Pons (tissue), 1 donor: Measurements from ENCODE around the gene NACC2.
"Not testable (repeated sequence)": the region's sequence is repeated elsewhere in the genome, so short reads cannot be mapped to it uniquely, and the experiment has no call there.

Experiments
- DNase-seq: peaks from one replicate; pipeline ENCODE4 v3.0.0-alpha.2; 2016; ENCODE audit warnings: low spot score

The NACC2 gene

DNA sequence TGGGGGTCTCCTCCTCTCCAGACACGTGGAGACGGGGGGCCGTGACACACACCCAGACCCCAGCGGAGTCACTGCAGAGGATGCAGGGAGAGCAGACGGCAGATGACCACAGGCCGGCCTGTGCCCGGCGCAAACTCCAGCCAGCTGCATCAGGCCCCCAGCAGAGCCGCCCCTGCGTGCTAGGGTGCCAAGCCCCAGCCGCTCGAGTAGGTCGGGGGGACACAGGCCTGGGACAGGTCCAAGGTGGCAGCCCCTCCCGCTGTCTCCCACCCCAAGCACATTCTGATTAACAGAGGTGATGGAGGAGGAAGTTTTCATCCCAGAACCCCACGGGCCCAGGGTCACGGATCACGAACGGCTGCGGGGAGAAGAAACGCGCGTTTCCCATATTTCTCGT lies 14.4 kb downstream of the NACC2 start:
- DNase-seq, result no peak

DNA sequence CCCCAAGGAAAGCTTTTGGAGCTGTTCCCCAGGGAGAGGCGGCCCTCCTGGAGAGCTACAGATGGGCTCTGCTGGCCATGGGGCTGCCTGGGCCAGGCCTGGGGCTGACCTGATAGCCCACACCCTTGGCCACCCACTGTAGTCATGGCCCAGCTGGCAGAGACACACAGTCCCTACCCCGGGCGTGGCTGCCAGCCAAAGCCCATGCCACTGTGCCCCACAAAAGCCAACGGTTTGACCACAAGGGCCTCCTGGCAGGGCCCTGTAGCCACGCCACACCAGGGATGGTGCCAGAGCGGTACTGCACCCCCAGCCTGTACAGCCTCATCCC lies 15.2 kb downstream of the NACC2 start:
- no peak for DNase-seq

DNA sequence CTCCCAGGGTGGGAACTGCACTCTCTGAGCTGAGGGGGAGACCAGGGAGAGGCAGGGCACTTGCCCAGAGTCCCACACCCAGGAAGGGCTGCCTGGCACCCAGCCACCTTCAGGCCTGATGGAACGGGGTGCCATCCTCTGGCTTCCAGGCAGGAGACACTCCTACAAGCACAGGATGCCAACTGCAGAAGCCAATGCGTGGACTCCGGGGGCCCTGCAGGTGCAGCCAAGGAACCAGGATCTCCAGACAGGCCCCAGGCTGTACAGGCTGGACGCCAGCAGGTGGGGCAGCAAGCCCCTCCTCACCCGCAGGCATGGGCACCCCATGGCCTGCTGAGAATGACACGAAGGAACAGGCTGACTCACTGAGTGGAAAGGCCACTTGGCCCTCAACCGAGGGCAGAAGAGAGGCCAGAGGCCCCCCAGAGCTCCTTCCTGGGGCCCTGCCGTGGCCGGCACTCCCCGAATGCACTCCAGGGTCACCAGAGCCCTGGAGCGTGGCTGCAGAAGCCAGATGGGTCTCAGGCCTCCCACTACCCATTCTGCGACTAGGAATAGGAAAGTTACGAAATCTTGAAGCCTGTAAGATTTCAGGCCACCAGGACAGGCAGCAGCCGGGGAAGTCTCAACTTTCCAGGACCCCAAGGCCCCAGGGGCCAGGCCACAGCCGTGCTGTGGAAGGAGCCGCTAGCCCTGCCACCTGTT lies 15.7 kb downstream of the NACC2 start:
- no peak for DNase-seq

DNA sequence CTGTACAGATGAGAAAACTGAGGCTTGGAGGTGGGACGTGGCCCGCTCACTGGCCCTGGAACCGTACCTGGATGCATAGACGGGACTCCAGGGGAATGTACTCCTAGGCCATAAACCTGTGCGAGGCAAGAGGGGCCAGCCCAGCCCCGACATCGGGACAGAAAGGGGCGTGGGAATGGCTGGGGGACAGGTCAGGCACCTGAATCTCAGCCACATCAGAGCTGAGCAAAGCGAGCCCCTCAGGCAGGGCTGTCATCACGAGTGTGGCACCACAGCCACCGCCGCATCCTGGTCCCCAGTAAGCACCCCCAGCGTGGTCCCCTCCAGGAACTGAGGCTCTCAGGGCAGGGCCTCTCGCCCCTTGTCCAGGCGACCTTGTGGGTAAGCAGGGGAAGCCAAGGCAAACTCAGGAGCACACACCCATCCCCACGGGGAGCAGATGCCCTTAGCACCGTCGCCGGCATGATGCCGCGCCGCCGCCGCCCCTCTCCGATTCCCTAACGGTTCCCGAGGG lies 16.5 kb downstream of the NACC2 start:
- no peak for DNase-seq

DNA sequence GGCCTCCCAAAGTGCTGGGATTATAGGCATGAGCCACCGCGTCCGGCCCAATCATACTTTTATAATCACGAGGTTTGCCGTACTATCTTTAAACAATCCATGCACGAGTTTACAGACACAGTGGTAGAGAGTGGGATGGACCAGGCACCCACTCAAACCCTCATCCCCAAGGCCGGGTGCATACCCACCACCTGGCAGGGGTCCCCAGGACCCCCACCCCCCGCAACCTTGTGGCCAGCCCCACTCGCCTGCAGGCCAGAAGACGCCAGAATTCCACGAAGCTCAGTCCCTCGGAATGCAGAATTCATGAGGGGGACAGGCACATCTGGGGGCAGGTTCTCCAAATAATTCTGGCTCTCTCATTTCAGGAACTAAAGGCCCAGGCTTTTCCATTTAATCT lies 17.1 kb downstream of the NACC2 start:
- no peak for DNase-seq

DNA sequence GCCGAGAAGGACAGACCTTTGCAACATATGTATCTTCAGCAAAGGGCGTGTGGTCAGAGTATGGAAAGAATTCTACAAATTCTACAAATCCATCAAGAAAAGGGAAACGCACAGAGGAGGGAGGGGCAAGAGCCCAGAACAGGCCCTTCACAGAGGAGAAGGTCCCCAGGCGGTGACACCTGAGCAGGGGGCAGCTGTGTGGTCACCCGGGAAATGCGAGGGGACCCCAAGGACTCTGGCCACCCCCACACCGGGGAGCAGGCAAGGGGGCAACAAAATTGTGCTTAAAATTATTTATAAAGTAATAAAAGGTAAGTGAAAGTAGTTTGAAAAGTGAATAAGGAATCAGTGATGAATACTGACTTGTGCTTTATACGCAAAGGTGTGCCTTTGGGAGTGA lies 17.6 kb downstream of the NACC2 start:
- no peak for DNase-seq

DNA sequence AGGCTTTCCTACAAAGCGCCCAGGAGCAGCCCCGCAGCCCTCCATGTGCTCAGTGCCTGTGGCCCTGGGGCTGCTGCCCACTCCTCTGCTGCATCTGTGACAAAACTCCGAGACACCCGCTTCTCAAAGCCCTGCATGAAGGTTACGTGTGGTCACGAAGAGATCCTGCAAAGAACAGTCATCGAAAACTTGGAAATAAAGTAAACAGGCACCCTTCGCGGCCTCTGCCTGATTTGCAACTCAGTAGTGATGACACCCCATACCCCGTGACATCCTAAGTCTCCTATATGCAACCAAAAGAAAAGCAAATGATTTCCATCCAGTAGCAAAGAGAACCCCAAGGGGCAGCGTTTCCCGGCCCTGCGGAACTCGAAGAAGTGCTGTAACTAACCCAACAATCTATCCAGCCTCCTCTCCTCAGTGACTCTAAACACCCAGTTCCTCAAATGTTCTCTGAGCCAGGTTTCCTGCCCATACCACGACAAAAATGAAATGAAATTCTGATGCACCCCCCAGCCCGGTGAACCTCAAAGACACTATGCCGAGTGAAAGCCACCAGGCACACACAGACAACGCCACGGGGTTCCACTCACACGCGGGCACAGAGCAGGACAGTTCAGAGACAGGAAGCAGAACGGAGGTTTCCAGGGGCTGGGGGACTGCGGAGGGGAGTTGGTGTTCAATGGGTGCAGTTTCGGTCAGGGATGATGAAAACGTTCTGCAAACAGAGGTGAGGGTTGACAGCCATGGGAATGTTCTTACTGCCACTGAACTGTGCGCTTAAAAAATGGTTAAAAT lies 19.0 kb downstream of the NACC2 start:
- no peak for DNase-seq

DNA sequence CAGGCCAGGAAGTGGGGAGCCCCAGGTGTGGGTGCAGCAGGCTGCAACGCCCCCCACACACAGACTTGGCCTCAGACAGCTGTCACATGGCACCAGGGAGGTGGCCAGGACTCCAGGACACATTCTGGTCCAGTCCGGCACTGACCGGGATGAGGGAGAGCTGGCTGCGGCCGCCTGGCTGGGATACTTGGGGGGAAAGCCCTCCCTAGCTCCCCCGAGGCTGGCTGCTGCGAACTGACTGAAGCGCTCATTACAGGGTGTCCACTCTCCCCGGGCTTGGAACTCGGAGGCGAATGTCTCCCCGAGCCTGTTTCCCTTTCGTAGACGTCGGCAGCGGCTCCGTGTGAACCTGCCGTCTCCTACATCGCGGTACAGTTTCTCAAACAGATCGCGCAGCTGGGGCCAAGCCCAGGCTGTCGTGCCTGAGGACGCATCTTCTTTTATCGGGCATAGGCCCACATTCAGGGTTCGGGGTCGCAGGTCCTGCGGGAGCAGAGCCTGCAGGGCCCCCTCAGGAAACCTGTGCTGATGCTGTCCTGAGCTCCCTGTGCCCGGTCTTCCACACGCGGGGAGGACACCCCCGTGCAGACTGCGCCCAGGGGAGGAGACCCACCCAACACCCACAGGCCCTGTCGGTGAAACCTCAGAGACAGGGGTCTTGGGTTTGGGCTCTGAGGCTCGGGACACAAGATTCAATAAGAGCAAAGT lies 19.8 kb downstream of the NACC2 start:
- DNase-seq, result no peak

DNA sequence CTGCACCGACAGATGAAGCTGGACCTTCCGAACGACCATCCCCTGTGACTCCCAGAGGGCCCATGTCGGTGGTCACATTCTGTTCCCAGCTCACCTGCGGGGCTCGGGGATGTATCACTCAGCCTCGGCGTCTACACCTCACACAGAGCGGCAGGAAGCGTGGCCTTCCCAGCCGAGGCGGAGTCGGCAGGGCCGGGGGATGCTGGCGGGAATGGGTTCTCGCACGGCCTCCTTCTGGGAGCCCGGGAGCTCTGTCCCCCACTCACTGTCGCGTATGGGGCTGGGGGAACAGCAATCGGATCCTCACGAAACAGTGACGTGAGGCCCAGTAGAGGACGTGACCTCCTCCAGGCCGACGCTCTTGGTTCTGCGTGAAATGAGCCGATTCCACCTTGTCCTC lies 20.4 kb downstream of the NACC2 start:
- DNase-seq, result no peak

DNA sequence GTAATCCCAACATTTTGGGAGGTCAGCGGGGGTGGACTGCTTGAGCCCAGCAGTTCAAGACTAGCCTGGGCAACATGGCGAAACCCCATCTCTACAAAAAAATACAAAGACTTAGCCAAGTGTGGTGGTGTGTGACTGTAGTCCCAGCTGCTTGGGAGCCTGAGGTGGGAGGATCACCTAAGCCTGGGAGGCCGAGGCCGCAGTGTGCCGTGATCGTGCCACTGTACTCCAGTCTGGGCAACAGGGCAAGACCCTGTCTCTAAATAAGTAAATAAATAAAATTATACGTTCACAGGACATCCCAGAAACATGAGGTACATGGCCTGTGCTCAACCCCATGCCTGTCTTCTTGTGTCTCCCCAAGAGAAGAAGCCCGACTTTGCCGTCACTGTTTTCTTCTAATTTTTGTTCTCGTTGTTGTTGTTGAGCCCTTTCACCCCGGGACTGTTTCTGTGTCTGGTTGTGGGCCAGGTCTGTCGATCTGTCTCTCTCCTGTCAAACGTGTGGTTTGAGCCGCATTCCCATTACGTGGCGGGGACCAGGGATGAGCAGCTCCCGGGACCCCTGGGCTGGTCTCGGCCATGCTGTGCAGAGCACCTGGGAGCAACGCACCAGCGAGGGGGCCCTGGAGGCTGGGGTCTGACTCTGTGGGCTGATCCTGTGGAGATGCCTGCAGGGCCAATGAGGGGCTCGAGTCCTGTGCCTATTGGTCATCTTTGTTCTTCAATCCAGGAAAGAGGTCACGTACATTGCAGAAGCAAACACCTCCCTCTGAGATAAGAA lies 32.2 kb downstream of the NACC2 start:
- no peak for DNase-seq

DNA sequence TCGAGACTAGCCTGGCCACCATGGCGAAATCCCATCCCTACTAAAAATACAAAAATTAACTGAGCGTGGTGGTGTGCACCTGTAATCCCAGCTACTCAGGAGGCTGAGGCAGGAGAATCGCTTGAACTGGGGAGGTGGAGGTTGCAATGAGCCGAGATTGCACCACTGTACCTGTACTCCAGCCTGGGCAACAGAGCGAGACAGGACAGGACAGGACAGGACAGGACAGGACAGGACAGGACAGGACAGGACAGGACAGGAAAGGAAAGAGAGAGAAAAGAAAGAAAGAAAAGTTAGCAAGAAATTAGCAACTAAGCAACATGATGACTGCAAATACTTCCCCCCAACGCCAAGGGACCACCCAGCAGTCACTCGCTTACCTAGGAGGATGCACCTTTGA lies 33.2 kb downstream of the NACC2 start:
- DNase-seq, result not testable (repeated sequence)

DNA sequence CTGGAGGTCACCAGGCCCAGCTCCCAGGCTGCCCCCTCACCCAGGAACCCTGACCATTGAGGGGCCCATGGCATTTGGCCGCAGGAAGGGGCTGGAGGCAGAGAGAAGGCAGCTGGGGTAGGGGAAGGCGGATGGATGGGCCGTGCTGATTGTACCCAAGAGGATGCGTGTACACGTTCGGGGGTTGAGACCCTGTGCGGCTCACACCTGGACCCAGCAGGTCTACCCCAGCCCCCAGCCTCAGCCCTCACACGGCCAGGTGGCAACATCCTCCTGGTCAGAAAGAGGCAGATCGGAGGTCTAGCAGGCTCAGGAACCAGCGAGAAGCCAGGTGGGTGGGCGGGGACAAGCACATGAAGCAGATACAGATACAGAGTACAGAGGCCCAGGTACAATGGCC lies 33.7 kb downstream of the NACC2 start:
- no peak for DNase-seq

DNA sequence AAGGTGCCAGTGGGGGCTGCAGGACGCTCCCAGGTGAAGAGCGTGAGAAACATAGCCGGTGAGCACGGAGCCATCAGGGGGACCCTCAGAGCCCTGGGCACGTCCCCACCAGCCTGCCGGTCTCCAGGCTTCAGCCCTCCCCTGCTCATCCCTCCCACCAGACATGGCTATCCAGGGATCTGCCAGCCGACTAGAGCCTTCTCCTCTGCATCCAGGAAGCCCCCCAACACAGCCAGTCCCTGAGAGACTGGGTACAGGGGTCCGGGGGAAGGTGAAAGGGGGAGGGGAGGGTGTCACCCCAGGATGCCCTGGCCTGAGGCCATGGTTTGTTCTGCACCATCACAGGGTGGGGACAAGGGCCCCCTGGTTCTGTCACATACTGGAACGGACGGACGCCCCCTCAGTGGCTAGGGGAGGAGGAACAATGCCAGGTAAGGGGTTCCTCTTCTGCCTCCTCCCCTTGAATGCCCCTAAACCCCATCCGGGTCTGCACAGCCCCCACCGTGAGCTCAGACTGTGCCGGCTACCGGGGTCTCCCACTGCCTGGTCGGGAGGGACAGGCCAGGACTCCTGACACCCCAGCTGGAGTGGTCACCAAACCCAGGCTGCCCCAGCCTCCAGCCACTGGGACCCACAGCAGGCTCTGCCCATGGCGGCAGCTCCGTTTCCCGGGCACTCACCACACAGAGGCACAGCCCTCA lies 34.3 kb downstream of the NACC2 start:
- DNase-seq, result no peak

DNA sequence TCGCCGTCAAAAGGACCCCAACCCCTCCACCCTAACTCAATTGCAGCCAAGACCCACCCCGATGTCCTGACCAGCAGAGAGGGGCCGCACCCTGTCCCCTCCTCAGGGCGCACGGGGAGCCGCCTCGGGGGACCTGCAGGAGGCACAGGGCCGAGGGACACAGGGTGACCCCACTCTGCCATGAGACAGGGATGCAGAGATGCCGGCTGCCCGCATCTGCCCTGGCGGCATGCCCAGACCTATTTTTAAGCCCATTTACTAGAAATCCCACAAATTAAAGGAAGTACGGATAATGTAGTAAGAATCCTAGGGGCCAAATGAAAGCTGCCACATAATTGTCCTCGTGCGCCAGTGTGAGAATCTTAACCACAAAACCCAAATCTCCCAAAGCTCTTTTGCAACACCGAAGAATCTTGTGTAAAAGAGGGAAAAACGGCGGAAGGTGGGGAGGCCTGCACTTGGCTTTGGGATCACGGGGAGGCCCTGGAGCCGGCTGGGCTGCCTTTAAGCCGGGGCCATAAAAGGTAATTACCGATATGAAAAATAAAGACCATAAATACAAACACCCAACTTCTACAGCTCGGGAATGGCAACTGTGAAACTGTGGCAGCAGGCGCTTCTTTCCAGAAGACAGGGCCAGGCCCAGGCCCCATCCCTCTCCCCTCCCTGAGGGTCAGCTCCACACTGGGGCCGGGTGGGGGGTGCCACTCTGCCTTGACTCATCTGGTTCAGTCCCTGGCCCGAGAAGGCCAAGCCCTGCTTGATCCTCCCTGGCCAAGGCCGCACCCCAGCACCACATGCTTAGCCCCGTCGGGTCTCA lies 35.0 kb downstream of the NACC2 start:
- DNase-seq, result no peak

DNA sequence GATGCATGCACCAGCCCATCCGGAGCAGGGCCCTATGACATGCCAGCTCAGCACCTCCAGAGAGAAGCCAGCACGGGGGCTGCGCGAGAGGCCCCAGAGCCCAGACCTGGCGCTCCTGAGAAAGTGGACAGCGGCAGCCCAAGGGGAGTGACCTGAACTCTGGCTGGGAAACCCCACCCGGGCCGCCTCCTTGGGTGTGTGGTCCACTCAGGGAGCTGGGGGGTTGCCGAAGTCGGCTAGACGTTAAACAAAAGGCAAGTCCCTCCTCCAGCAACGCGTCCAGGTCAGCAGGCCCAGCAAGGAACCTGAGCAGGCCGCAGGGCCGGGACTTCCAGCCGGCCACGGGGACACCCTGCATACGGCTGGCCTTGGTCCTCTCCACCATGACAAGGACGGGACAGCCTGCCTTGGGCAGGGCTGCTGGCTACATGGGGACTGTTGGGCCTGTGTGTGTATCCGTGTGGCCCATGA lies 35.7 kb downstream of the NACC2 start:
- DNase-seq, result no peak

DNA sequence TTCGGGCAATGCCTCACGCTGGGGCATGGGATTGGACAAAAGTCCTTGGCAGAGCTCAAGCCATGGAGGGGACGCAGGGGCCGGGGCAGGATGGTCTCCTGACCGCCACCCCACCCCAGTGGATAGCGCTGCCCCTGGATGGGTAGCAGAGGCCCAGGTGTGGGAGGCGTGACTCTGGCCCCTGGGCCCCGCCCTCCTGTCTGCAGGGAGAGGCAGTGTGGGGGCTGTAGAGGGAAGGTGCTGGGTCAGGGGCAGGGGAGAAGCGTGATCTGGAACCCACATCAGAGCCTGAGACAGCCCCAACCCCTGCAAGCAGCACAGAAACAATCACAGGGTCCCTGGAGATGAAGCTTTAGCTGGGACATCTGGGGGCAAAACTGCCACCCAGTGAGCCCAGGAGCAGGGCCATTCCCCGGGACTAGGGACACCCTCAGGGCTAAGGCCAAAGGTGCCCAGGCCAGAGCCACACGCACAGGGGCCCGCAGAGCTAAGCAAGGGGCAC lies 36.2 kb downstream of the NACC2 start:
- no peak for DNase-seq

DNA sequence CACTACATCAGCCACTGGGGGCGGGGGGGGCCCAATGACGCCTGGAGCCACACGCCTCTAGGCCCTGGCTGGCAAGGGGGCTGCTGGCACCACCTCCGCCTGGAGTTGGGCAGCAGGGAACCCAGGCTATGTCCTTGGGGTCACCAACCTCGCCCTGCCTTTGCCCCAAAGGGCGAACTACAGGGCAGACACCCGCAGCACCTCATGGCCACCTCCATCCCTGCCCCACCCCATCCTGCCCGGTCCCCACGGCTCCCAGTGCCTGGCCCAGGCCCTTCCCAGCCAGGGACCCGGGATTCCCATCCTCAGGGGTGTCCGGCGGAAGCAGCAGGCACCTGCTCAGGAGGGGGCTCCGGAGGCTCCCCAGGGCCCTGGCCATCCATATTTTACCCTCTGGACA lies 37.0 kb downstream of the NACC2 start:
- DNase-seq, result no peak

DNA sequence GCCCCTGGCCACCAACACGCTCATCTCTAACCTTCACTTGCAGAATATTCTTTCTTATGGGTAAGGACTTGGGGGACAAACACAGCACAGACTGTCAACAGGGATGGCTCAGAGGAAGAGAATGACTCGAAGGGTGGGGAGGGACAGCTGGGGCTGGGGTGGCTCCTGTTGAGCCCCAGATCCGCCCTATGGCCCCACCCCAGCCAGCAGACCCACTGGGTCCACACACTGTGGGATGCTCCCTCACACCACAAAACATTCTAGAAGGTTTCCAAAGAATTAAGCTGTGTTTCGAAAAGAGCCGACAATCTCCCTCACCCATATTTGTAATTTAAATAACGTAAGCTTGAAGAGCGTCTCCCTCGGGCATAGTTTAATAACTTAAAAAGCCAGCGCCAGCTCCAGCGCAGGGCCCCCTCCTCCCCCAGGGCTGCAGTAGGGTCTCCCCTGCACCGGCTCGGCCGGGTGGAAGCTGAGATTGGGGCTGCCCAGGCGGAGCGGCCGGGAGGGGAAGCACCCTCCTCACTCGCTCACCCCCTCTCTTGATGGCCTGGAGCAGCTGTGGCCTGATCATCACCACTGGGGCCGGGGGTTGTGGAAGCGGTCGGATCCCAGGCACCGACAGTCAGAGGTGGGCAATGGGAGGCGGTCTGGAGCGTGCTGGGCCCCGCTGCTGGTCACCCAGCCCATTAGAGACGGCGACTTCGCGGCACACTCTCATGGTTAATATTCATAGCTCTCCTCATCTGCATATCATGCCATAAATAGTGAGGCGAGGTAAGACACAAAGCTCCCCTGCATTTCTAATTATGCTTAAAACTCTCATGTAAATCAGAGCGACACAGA lies 37.6 kb downstream of the NACC2 start:
- DNase-seq, result no peak

DNA sequence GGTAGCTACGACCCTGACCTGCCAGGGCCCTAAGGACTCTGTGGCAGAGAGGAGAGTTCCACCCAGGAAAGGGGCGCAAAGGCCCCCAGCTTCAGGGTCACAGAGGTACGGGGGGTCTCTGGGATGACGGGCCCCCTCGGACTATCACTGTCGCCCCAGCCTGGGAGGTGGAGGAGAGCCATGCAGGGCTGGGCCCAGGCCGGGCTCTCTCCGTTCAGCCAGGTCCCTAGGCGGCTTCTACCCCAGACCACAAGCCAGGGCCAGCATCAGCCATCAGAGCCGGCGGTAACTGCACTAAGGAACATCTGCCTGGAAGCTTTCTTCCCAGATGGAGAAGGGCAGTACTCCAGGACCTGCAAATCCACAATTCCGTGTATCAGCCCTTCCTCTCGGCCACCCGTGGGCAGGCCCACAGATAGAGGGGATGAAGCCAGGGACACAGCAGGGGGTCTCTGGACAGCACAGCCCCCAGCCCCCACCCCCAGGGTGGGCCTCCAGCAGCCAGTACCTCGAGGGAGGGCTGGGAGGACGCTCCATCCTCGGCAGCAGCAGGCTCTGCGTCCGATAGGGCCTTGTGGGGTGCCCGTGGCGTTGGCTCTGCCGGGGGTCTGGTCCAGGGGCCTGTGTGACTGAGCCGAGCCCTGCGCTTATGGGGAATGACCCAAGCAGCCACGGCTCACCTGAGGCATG lies 38.4 kb downstream of the NACC2 start:
- no peak for DNase-seq
